ENCODE data around the gene SYNJ2.

Gene SYNJ2

DNA sequence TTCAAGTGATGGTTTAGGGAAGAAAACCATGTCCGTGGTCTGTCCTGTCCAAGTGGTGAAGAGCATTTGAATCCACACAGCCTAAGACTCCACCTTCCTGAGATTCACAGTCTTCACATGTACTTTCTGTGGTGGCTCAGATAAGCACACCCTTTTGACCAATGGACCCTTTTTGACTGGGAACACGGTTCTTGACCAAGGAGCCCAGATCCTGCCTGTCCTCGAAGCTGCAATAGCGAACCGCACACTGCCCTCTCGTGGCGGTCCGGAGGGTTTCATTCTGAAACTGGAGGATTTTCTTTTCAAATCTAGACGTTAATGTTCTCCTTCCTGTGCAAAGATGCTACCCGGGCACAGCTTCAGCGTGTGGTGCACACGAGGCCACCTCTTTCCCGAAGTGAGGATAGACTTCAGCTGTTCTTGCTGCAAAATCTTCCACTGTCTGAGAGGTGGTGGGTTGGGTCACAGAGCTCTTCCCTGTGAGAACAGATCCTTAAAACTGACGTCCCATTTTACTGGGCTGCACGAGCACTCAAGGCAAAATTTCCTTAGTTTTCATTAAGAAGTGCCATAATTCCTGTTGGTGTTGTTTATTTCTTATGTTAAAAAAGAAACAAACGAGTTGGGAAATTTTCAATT lies 90.5 kb downstream of the SYNJ2 start:
- peak; percentile 33 to 43 for DNase-seq (ENCODE audit: low read depth in 1 of 2, low spot score in 1 of 2)

DNA sequence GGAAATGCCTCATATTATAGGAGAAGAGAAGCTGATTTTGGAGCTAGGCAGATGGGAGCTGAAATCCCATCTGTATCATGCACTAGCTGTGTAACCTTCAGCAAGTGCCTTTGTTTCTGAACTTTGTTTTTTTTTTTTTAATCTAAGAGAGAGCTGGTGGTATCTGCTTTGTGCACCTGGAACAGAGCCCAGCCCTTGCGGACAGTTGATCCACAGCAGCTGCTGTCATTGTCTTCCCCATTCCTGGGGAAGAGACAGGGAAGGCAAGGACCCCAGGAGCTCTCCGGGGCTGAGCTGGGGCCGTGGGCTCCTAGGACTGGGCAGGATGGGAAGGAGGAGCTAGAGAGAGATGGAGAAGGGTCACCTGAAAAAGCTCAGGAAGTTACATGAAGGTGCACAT lies 92.1 kb downstream of the SYNJ2 start:
- DNase-seq (ENCODE audit: low read depth in 1 of 2, low spot score in 1 of 2): no peak

DNA sequence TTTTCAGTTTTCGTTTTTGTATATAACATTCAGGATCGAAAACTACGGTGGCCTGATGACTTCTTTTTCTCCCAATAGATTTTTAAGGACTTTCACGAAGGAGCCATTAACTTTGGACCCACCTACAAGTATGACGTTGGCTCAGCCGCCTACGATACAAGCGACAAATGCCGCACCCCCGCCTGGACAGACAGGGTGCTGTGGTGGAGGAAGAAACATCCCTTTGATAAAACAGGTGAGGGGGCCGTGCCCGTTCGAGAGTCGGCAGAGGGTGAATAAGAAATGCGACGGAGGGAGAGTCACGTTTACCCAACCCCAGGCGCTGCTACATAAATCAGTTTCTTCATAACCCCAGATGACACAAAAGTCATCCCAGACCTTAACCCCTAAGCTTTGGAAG lies 94.9 kb downstream of the SYNJ2 start:
- DNase-seq (ENCODE audit: low read depth in 1 of 2, low spot score in 1 of 2): no peak

DNA sequence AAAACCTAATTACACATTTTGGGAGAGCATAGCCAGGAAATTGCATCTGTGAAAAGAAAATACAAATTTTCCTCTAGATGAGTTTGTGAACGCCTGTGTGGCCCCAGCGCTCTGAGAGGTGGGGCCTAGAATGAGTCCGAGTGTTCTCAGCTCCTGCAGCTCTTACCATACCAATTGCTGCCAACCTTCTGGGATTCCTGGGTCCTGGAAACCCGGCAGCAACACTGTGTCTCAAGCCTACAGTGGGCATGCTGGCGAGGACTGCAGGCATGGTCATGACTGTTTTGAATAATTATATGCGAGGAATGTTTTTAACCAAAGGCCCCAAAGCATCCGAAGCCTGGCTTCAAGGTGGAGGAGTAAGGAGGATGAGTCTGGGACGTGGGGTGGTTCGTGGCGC lies 96.0 kb downstream of the SYNJ2 start:
- no peak for DNase-seq (ENCODE audit: low read depth in 1 of 2, low spot score in 1 of 2)

DNA sequence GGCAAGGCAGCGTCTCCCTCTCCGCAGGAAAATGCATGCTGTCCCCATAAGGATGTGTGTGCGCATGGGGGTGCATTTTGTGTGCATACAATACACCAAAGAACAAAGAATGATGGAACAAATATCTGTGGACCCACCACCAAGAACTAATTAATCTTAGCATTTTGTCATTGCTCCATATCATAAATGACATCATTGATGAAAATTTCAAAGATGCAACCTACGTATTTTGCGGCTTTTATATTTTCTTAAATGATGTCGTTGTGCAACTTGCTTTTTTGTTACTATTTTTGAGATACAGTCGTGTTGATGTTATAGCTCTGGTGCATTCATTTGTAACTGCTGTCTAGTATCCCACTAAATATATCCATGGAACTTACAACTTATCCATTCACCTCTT lies 96.7 kb downstream of the SYNJ2 start:
- no peak for DNase-seq (ENCODE audit: low read depth in 1 of 2, low spot score in 1 of 2)

DNA sequence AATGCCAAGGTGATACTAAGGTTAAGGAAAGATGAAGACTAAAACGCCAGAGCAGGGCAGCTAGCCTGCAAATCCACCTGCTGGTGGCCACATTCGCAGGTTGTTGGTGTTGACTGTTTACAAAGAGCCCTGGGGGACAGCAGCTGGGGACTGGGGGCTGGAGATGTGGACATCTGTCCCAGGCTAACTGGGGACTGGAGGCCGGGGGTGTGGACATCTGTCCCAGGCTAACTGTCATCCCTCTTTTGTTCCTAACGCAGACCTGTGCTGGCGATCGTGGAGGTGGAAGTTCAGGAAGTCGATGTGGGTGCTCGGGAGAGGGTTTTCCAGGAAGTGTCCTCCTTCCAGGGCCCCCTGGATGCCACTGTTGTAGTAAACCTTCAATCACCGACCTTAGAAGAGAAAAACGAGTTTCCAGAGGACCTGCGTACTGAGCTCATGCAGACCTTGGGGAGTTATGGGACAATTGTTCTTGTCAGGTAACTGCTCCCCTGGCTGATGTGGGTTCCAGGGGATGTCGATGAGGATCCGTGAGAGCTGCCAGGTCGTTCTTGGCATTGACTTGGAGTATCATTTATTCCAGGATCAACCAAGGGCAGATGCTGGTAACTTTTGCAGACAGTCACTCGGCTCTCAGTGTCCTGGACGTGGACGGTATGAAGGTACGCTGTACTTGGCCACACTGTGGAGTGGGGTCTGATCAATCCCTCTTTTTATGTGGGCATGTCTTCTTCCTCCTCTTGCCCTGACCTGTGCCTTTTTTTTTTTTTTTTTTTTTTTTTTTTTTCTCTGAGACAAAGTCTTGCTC lies 99.4 kb downstream of the SYNJ2 start:
- no peak for DNase-seq (ENCODE audit: low read depth in 1 of 2, low spot score in 1 of 2)

DNA sequence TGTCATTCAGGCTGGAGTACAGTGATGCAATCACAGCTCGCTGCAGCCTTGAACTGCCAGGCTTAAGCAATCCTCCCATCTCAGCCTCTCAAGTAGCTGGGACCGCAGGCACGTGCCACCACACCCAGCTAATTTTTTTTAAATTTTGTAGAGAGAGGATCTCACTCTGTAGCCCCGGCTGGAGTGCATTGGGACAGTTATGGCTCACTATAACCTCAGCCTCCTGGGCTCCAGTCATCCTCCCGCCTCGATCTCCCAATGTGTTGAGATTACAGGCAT lies 99.9 kb downstream of the SYNJ2 start:
- no peak for DNase-seq (ENCODE audit: low read depth in 1 of 2, low spot score in 1 of 2)

DNA sequence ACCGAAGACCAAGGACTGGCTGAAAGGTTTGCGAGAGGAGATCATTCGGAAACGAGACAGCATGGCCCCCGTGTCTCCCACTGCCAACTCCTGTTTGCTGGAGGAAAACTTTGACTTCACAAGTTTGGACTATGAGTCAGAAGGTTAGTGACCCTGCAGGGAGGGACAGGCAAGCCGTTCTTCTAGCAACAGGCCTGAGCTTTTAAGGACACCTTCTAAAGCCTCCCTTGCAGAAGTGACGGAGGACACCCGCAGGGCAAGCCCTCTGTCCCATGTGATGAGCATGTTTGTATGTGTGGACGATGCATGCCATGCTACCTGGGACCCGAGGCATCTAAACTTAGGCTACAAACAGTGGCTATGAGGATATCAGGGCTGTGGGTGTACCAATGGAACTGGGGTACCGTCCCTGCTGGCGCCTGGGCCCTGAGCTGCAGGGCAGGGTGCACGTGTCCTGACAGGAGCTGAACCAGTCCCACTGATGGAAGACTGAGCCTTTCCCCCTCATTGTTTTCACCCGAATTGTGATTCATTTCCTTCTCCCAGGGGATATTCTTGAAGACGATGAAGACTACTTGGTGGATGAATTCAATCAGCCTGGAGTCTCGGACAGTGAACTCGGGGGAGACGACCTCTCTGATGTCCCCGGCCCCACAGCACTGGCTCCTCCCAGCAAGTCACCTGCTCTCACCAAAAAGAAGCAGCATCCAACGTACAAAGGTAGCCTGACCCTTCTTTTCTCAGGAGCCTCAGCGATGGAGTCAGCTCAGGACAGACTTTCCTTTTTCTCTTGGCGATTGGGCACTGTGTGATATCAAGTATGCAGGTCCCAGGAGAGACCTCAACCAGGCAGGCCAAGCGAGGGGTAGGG lies 102.0 kb downstream of the SYNJ2 start:
- no peak for DNase-seq (ENCODE audit: low read depth in 1 of 2, low spot score in 1 of 2)

DNA sequence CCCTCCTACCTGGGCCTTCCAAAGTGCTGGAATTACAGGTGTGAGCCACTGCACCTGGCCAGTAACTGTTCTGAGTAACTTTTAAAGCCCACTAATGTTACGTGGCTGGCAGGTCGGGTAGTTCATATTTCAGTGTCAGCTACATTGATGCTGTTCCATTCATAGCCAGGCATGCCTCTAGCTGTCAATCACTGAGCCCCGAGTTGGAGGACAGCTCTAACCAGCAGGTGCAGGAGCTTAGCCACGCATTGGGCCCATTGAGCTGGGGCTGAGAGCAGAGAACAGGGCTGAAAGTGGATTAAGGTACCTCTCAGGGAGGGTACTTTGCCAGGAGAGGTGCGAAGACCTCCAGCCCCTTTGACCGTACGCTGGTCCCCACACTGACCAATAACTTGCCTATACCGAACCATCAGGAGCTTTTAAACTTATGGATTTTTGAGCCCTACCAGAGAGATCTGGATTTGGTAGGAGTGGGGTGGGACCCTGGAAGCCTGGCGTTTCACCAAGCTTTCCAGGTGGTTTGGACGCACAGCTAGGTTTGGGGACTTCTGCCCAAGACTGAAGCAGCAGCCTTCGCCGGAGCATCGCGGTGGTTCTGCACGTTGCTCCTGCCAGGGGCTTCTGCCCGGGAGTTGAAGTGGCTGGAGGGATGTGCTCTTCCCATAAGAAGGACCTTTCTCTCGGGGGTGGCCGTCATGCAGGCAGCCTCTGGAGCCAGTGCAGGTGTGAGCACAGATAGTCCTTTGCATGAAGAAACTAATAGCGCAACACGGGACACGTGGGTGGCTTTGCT lies 103.8 kb downstream of the SYNJ2 start:
- DNase-seq (ENCODE audit: low read depth in 1 of 2, low spot score in 1 of 2): no peak

DNA sequence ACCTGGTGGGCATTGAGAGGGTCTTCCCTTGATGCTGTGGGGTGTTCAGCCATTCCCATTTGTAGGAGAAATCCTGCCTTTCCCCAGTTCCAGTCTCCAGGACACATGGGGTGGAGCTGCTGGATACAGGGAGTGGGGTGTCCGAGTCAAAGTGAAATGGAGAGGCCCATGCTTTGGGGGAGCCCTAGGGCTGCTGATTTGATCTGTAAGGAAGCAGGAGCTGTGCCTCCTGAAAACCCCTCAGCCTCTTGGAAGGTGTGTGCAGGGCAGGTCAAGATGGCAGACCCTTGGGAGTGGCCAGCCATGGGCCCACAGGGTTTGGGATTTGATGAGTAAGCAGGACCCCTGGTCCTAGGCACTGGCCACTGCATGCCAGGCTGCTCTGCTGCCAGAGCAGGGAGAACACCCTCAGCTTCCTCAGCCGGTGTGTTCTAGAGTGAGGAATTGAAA lies 104.4 kb downstream of the SYNJ2 start:
- DNase-seq (ENCODE audit: low read depth in 1 of 2, low spot score in 1 of 2): no peak

DNA sequence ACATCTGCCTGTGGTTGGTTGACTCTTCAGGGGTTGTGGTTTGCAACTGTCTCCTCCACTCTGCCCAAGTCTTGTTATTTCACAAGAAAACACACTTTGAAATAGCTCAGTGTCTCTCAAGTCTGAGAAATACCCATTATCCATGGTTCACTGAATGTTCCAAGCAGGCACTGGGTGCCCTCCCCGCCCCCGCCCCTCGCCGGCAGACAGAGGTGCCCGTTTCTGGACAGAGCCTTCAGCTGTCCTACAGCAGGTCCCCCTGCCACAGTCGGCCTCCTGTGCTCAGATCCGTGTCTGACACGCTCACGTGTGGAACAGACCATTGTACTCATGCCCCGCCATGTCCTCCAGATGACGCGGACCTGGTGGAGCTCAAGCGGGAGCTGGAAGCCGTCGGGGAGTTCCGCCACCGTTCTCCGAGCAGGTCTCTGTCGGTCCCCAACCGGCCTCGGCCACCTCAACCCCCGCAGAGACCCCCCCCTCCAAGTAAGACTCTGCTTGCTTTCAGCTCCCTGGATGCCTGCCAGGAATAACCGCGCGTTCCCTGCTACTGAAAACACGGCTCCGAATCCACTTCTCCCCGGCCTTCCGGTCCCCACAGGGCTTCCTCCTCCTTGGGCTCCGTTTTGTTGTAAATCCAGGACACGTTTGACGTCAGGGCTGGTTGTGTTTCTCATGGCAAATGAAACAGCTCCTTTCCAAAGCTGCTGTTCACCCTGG lies 105.0 kb downstream of the SYNJ2 start:
- DNase-seq (ENCODE audit: low read depth in 1 of 2, low spot score in 1 of 2): no peak

DNA sequence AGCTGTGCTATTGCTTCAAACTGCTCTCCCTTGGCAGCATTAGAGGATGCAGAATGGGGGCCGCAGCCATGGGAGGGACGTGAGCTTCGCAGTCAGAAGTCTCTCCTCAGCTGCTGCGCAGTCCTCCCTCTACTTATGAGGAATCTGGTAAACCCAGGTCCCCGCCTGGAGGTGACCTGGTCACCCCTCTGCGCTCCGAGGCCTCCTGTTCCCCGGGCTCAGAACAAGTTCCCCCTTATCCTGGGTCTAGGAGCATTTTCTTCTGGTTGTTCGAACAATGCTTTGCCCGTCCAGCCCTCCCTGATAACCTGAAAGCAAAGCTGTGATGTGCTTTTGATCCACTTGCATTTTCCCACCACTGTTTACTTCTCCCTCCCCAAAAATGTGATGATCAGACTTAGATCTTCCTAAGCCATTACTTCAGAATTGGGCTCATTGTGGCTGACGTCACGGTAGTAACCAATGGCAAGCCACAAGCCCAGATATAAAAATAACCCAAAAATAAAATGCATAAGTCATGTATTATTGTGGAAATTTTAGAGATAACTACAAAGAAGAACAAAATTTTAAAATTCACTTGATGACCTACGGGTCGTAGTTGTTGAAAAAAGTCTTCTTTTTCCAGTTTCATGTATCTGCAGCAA lies 105.7 kb downstream of the SYNJ2 start:
- no peak for DNase-seq (ENCODE audit: low read depth in 1 of 2, low spot score in 1 of 2)

DNA sequence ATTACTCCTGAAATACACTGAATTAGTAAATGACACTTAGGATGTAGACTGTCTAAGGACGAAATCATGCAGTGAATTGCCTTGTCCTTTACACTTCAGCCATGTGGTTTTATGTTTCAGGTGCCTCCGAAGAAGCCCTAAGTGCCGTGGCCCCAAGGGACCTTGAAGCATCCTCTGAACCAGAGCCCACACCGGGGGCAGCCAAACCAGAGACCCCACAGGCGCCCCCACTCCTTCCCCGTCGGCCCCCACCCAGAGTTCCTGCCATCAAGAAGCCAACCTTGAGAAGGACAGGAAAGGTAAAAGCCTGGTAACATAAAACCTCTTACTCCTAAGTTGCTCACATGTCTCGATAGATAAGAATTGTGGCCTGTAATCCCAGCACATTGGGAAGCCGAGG lies 111.1 kb downstream of the SYNJ2 start:
- no peak for DNase-seq (ENCODE audit: low read depth in 1 of 2, low spot score in 1 of 2)

DNA sequence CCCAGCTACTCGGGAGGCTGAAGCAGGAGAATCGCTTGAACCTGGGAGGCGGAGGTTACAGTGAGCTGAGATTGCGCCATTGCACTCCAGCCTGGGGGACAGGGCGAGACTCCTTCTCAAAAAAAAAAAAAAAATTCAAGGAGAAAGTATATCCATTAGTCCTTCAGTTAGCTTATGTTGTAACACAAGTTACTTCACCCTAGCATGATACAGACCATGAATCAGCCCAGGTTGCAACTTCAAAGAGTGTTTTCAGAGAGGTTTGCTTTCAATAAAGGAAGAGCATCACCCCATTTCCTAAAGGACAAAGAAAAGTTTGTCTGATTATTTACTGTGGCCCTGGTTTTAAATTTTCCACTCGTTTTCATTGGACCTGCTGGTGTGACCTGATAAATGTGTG lies 113.4 kb downstream of the SYNJ2 start:
- no peak for DNase-seq (ENCODE audit: low read depth in 1 of 2, low spot score in 1 of 2)

DNA sequence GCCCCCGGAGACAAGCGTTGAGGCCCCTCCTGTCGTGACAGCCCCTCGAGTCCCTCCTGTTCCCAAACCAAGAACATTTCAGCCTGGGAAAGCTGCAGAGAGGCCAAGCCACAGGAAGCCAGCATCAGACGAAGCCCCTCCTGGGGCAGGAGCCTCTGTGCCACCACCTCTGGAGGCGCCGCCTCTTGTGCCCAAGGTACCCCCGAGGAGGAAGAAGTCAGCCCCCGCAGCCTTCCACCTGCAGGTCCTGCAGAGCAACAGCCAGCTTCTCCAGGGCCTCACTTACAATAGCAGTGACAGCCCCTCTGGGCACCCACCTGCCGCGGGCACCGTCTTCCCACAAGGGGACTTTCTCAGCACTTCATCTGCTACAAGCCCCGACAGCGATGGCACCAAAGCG lies 114.0 kb downstream of the SYNJ2 start:
- DNase-seq (ENCODE audit: low read depth in 1 of 2, low spot score in 1 of 2): no peak

DNA sequence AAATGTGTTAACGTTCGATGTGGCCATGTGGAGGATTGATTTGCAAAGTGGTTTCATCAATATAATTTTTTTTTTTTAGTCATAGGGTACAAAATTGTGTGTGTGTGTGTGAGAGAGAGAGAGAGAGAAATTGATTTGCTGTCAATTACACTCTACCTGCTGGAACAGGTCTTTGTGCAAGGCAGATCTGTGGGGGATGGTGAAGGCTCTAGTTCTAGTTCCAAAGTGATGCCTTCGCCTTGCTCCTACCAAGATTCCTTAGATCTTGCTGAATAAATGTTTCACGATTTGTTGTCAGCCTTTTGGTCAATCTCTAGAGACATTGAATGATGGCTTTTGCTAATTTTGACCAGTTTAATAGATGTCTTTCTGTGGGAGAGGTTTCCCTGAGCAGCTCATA lies 121.6 kb downstream of the SYNJ2 start:
- no peak for DNase-seq (ENCODE audit: low read depth in 1 of 2, low spot score in 1 of 2)

DNA sequence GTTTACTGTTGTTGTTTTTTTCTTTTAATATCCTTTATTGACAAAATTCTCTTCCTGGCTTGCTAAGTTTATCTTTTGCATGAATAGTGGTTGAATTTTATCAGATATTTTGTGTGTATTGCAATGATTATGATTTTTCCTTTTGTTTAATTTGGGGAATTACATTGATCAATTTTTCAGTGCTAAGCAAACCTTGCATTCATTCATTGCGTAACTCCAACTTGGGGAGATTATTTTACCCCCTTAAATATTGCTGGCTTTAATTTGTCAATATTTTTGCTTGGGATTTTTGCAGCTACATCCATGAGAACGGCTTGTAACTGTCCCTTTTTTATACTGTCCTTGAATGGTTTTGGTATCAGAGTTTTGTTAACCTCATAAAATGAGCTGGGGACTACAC lies 123.0 kb downstream of the SYNJ2 start:
- no peak for DNase-seq (ENCODE audit: low read depth in 1 of 2, low spot score in 1 of 2)

DNA sequence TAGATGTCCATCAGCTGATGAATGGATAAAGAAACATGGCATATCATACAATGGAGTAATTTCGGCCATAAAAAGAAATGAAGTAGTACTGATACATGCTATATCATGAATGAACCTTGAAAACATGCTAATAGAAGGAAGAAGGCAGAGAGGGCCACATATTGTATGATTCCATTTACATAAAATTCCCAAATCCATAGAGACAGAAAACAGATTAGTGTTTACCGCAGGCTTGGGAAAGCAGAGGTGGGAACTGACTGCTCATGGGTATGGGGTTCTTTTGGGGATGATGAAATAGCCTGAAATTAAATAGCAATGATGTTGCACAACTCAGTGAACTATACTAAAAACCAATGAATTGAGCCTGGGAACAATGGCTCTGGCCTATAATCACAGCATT lies 128.1 kb downstream of the SYNJ2 start:
- DNase-seq (ENCODE audit: low read depth in 1 of 2, low spot score in 1 of 2): no peak

DNA sequence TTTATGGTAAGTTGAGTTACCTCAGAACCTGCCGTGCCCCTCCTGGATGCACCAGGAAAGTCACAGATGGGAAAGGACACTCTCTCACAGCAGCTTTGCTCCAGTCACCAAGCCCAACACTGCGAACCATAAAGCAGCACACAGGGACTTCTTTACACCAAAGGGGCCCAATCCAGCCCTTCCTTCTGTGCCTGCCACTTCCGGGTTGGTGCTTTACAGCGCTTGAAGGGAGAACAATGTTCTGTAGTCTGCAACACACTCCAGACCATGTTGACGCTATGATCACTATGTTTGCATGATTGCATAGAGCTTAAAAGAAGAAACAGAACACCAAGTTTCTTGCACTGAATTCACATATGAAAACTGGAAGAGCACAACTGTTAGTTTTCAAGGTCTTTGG lies 129.3 kb downstream of the SYNJ2 start:
- no peak for DNase-seq (ENCODE audit: low read depth in 1 of 2, low spot score in 1 of 2)

DNA sequence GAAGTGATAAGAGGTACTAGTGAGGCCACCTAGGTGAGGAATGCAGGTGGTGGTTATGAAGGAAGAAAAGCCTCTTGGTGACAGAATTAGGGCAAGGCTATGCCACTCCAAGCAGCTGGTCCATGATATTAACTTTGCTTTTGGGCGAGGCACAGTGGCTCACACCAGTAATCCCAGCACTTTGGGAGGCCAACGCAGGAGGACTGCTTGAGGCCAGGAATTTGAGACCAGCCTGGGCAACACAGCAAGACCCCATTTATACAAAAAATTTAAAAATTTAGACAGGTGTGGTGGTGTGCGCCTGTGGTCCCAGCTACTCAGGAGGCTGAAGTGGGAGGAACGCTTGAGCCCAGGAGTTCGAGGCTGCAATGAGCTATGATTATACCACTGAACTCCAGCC lies 130.3 kb downstream of the SYNJ2 start:
- no peak for DNase-seq (ENCODE audit: low read depth in 1 of 2, low spot score in 1 of 2)

Data from activated T-helper 1 cell treated with anti-CD3 and anti-CD28 coated beads, Interleukin-2, amount 50 U/mL, for 16 hours (primary cell).